HG03045 (cell line): ENCODE measurements around the gene SEPTIN10.
"Not testable (repeated sequence)": the region's sequence is repeated elsewhere in the genome, so short reads cannot be mapped to it uniquely, and the experiment has no call there.

Experiments used
- ATAC-seq: cut with Tn5 transposase; IDR thresholded peaks from one replicate; pipeline ENCODE4 v1.9.1; 2021; ENCODE audit warnings: mild to moderate bottlenecking, moderate library complexity; ENCODE audit not compliant: unreplicated experiment

SEPTIN10 gene

DNA sequence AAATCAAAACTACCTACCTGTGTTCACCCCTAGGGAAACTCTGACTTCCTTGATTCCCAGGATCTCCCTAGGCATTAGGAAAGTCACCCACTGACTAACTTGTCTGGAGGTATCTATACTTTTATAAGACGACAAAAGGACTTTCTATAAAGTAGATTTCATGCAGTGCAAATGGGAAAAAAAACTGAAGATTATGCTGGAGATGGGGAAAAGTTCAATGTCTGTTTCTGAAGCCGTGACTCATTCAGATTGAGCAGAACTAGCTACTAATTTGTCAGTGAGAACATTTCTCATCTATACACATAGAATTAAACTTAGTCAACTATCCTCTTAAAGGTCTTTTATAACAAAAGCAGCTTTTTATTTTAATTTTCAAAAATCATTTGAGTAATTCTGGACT lies 6.0 kb downstream of the SEPTIN10 start:
- no peak for ATAC-seq

DNA sequence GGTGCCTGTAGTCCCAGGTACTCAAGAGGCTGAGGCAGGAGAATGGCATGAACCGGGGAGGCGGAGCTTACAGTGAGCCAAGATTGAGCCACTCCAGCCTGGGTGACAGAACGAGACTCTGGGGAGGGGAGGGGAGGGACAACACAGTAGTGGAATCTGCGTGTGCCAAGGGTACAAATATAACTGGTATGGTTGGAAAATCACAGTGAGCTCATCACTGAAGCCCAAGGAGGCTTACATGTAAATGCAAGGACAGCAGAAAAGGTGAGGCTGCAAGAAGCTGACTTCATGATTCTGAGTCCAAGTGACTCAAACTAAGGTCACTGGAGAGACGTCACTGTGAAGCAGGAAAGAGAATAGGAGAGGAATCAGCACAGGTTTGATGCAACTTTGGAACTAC lies 9.2 kb downstream of the SEPTIN10 start:
- ATAC-seq = no peak

DNA sequence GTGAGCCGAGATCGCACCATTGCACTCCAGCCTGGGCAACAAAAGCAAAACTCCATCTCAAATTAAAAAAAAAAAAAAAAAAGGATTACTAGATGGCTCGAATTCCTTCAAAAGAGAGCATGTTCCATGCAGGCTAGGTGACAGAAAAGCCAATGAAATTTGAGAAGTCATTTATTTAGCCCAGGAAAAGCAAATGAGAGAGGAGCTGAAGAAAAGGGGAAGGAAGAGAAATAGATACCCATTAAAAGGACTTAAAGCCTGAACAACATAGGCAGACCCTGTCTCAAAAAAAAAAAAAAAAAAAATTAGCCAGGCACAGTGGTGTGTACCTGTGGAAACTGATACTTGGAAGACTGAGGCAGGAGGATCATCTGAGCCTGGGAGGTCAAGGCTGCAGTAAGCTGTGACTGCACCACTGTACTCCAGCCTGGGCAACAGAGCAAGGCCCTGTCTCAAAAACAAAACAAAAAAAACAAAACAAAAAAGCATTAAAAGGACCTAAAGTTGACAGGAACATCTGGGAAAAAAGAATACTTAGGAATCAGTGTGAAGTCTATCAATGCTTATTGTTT lies 11.1 kb downstream of the SEPTIN10 start:
- no peak for ATAC-seq

DNA sequence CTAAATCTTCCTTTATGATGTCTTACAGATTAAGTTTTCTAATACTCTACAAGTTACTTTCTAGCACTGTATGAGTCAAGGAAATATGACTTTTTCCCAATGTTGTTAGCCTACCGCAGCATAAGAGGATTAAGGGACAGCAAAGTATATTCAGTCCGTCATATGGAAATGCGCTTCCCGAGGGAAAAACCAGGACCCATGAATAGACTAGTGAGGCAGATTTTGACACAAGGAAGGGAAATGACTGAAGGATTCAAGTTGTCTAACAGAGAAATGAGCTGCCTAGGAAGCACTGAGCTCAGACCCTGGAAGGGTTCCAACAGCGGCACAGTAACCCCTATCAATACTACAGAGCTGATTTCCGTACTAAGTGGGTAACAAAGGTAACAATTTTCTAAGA lies 12.0 kb downstream of the SEPTIN10 start:
- ATAC-seq = no peak

DNA sequence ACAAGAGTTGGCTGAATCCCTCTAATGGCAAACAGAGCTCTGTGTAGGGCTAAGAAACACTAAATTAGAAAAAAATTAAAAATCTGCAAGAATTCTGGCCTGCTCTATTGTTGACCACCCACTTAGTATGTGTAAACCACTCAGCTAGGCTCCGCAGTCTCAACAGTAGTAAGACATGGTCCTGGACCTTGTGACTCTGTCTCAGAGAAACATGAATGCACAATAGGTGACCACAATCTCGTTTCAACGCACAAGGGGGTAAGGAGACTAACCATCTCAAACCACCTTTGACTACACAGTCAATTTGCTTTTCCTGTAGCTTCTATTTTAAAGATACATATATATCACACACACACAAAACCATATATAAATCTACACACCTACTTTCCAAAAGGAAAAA lies 16.5 kb downstream of the SEPTIN10 start:
- no peak for ATAC-seq

DNA sequence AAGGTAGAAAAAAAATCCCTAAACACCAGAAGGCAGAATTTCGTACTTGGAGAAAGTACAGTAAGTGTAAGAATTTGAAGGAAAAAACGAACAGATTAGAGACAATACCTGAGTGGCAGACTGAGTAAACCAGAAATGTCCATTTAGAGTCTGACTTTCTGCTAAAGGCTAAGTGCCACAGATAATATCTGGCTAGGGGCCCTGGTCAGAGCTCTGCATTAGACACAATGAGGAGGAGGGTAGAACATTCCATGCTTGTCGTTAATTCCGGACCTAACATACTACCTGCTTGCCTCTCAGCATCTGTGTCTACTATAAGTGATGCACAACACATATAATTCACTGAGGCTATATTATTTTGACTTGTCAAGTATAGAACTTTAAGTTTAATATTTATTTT lies 18.1 kb downstream of the SEPTIN10 start:
- ATAC-seq = no peak

DNA sequence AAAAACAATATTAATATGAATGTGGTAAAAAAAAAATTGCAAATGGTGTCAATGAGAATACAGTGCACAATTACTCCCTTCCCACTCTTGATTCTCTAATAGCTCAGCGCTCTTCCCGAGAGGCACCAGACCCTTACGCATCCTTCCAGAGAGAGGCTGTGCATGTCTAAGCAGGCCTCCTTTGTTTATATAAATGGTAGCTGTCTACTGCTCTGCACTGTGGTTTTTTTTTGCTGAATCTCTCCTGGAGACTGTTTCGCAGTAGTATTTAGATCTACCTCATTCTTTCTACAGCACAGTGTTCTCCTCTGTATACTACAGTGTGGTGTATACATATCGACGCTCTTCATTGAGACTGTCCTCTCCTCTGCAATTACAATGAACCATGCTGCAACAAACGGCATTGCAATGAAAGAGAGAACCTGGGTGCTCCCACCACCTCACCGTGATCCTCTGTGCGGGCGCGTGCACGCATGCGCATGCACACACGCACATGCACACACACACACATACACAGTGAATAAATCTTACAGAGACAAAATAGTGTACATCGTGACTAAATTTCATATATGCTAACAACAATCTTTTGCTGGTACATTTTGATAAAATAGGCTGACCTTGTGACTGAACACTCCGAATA lies 19.4 kb downstream of the SEPTIN10 start:
- no peak for ATAC-seq

DNA sequence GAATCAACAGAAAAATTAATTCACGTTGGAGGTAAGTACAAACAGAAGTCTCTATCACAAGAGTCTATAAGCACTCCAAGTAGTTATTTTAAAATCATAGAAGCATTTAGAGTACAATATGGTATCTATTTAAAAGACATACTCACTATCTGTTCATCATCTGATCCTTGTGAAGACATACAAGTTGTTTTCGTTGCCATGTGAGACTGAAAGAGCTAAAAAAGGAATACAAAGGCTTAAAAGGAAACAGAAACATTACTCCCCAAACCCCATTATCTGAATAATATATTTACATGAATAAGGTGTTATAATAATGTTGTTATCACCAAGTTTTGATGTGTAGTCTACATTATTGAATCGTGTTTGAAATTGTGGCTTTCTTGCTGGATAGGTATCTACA lies 20.9 kb downstream of the SEPTIN10 start:
- no peak for ATAC-seq

DNA sequence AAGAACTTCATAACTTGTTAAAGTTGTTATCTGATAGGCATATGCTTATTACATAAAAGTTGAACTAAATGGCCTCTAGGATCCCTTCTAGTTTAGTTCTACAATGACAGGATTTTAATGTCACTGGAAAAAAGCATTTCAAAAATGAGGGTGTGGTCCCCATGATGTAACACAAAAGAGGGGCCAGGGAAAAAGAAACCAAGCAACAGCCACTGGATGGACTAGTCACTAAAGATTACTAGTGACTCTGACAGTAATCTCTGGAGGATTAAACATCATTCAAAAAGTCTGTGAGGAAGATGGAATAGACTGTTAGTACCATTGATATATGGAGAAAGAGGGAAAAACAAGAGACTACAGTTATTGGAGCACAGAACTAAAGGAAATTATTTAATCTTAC lies 22.6 kb downstream of the SEPTIN10 start:
- ATAC-seq = no peak

DNA sequence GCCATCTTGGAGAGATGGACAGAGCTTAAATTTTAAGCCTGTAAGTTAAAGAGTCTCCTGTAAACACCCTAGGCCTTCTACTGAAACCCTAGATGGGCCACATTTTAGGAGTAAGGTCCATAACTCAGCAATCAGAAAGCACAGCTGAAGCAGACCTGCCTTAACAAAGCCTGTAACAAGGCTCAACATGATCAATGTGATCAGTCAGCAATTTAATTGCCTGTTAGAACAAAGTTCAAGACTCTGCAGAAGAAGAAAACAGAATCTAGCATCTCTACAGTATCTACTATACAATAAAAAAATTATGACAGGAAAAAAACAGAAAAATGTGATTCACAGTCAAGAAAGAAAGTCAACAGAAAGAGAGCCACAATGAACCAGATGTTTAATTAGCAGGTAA lies 27.1 kb downstream of the SEPTIN10 start:
- ATAC-seq = no peak

DNA sequence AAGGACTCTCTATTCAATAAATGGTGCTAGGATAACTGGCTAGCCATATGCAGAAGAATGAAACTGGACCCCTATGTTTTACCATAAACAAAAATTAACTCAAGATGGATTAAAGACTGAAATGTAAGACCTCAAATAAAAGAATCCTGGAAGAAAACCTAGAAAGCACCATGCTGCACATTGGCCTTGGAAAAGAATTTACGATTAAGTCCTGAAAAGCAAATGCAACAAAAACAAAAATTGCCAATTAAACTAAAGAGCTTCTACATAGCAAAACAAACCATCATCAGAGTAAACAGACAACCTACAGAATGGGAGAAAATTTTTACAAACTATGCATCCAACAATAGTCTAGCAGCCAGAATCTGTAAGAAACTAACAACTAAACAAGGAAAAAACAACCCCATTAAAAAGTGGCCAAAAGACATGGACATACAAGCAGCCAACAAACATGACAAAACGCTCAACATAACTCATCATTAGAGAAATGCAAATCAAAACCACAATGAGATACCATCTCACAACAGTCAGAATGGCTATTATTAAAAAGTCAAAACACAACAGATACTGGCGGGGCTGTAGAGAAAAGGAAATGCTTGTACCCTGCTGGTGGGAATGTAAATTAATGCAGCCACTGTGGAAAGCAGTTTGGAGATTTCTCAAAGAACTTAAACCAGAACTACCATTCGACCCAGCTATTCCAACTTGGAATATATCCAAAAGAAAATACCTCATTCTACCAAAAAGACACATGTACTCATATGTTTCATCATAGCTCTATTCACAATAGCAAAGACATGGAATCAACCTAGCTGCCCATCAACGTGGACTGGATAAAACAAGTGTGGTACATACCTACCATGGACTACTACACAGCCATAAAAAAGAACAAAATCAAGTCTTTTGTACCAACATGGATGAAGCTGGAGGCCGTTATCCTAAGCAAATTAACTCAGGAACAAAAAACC lies 30.6 kb downstream of the SEPTIN10 start:
- ATAC-seq = no peak

DNA sequence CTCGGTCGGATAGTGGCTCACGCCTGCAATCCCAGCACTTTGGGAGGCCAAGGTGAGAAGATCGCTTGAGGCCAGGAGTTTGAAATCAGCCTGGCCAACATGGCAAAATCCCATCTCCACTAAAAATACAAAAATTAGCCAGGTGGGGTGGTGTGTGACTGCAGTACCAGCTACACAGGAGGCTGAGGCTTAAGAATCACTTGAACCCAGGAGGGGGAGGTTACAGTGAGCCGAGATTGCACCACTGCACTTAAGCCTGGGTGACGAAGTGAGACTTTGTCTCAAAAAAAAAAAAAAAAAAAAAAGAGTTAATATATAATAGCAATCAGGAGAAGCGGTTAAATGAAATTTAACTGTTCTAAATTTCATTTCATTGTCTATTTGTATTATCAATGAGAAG lies 36.1 kb downstream of the SEPTIN10 start:
- ATAC-seq = not testable (repeated sequence)

DNA sequence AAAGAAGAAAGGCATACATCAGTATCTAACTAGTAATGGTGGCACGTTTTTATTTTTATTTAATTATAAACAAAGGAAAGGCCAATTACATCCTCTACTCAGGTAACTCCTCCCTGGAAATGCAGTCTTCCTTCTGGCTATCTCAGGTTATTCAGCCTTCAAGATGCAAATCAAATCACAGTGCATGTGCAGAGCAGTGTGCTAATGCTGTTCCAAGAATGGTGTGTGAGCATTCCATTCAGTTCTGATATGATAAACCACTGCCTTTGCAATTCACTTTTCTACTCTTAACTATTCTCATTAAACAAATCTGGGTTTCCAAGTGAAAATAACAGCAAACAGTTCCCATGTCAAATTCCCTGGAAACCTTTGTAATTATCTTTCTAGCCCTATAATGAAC lies 38.4 kb downstream of the SEPTIN10 start:
- ATAC-seq = no peak

DNA sequence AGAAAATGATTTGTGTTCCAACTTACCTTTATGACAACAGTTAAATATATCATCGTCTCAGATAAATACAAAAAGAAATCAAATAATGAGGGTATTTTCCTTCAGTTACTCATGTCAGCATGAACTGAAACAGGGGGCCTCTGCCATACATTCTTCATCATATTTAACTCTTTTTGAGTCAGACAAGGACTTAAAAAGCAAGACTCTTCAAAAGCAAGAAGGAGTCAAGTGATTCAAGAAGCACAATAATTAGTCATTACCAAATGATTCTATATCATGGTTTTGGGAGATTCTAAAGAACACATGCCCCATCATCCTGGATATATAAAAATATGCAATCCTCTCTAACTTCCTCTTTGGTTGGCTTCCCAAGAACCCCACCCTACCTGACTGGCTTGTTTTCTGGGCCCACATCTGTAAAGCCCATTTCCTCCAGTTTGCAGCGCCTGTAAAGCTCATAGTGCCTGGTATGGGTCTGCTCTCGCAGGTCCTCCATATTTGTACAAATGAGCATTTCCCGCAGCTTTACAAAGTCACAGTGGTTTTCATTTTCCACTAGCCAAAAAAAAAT lies 49.7 kb downstream of the SEPTIN10 start:
- no peak for ATAC-seq

DNA sequence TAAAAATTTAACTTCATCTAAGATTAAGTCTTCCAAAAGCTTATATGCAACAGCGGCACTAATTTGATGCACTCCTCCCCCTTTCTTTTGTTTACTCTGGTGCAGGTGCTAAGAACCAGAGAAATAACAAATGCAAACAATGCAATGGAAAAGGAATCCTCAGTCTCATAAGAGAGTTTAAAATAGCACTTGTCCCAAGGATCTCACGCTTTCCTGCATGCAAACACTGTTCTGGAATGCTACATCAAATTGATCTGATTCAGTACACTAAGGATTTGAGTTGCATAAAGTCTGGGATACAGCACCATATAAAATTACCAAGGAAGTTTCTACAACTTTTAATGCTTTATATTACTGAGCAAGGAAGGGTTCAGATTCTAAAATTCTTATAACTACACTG lies 50.5 kb downstream of the SEPTIN10 start:
- no peak for ATAC-seq

DNA sequence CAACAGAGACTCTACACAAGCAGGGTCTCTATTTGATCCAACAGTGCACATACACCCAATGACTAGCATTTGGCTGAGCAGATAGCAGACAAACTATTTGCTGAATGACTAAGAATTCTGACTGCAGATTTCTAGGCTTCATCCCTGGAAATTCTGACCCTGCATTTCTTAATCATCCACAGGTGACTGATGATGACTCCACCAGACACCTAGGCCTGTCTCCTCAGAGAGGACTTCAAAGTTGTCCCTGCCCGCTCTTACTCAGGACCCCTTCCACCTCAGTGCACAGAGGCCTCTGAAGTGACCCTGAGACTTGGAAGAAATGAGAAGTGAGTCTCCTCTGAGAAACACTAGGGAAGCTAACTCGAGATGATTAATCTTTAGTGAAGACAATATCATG lies 51.3 kb downstream of the SEPTIN10 start:
- ATAC-seq = no peak

DNA sequence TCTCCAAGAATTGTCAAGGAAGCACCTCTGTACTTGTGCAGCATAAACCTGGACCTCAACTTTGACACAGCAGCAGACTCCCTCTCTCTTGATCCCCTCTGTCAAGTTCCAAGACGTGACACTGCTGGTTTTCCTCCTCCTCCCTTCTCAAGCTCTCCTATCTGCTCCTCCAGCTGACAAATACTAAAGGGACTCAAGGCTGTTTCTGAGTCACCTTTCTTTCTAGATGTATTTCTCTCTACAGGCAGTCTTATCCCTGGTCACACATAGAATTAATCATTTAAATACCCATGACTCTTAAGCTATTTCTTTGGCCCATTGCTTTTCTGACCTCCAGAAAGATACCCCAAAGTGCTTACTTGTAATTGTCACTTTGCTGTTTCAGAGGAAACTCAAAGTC lies 53.5 kb downstream of the SEPTIN10 start:
- no peak for ATAC-seq

DNA sequence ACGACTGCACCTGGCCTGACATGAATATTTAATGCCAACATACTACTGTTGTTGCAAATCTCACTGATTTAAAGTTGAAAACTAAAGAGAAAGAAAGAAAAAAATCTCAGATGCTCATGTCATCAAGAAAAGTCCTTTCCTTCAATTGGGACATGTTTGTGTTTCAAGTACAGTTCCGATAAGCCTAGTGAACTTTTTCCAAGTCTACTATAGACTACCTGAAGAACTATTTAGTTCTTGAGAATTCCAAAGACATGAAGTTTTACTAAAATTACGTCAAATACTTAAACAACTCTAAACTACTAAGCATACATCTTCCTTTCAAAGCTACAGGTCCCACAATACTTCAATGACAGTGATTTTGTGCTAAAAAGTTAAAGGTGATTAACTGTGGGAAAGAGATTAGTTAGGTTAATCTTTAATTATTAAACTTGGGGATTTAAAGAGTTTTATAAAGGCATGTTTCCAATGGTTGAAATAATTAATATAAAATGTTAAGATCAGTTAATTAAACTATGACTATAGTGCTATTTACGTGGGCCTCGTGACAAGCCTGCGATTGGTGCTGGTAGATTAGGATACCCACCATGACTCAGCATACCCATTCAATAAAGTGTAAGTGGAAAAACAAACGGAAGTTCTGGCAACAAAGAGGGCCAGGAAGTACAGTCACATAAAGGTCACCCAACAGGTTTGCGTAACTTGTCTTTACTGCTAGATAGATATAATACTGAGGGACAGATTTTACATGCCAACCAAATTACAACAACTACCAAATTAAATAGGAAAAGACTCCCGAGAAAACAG lies 55.5 kb downstream of the SEPTIN10 start:
- ATAC-seq = no peak

DNA sequence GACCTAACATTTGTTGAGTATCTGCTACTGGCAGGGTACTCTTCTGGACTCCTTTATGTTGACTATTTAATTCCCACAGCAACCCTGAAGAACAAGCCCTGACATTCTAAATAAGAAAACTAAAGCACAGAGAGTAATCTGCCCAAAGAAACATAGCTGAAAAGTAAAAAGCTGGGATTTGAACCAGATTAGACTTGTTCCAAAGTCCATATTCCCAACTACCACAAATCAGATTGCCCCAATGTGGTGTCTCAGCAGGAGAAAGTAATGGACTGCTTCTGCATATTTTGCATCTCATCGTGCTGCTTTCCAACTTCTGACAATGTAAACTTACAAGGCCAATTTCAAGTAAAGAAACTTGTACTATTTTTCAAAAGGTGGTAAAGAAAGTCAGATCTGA lies 56.5 kb downstream of the SEPTIN10 start:
- ATAC-seq = no peak

DNA sequence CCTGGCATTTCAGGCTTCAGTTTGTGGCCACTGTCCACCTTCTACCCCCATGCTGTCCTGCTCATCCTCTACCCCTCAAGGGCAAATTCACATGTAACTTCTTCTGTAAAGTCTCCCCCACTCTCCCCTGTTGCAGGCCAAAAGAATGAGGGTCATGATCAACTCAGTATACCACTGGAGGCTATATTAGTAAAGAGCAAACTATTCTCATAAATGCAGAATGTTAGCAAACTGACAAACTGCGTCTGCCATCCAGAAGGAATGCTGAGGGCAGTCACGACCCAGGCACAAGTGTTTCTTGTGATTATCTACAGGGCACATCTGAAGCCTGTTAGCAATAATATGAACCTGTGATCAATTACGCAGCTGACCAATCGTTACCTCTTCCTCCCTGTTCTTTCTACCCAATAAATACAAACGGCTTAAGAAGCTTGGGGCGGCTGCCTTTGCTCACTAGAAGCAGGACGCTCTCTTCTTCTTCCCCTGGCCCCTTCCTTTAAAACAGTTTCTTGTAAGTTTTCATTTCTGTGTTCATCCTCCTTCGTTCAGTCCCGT lies 58.3 kb downstream of the SEPTIN10 start:
- ATAC-seq = no peak

DNA sequence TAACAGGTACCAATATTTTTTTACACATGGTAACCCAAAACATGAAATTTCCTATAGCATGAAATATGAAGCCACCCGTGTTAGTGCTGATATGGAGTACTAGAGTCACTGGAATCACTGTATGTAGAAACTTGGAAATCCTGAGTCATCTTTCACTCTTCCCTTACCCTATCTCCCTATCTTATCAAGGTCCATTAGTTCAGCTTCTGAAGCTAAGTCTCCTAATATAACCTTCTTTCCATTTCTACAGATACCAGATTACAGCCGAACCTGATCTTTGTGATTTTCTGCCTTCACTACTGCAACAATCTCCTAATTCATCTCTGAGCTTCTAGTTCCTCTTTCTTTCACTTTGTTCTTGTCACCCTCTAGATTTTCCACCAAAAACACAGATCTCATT lies 59.0 kb downstream of the SEPTIN10 start:
- ATAC-seq = no peak
